HG02943 (cell line): ENCODE data around the gene LZTS2.
"Not testable (repeated sequence)": the region's sequence is repeated elsewhere in the genome, so short reads cannot be mapped to it uniquely, and the experiment has no call there.

Experiments
- ATAC-seq: cut with Tn5 transposase; IDR thresholded peaks from one replicate; pipeline ENCODE4 v1.9.1; 2021; ENCODE audit warnings: mild to moderate bottlenecking, low read depth, moderate library complexity; ENCODE audit not compliant: unreplicated experiment

LZTS2 gene

GRCh38 chr10:100999742-101000126, at the start of gene LZTS2:
TSS of gene LZTS2 (plus strand) at chr10:100999808. CDS start at chr10:101002539, 2,731 bp downstream.
- ATAC-seq, result no peak

- no peak for ATAC-seq
Measured at GRCh38 chr10:100960251-100960650, 39.4 kb upstream of the LZTS2 start.

- no peak for ATAC-seq
Measured at GRCh38 chr10:100962351-100963080, 37.1 kb upstream of the LZTS2 start.

- no peak for ATAC-seq
Measured at GRCh38 chr10:100963826-100964225, 35.8 kb upstream of the LZTS2 start.

GRCh38 chr10:100965820-100966219, 33.8 kb upstream of the LZTS2 start:
- no peak for ATAC-seq

GRCh38 chr10:100966887-100967286, 32.7 kb upstream of the LZTS2 start:
- ATAC-seq, result no peak

GRCh38 chr10:100967332-100967731, 32.3 kb upstream of the LZTS2 start:
- ATAC-seq, result no peak

GRCh38 chr10:100968062-100968736, 31.4 kb upstream of the LZTS2 start:
- no peak for ATAC-seq

- no peak for ATAC-seq
Measured at GRCh38 chr10:100968863-100969186, 30.8 kb upstream of the LZTS2 start.

- no peak for ATAC-seq
Measured at GRCh38 chr10:100969187-100970075, 30.2 kb upstream of the LZTS2 start, which contains the start of gene SEMA4G. TSS of gene SEMA4G (plus strand) at chr10:100969504. CDS start at chr10:100972913, 3,409 bp downstream.

GRCh38 chr10:100970076-100970913, 29.3 kb upstream of the LZTS2 start:
- ATAC-seq, result no peak

GRCh38 chr10:100970914-100971811, 28.4 kb upstream of the LZTS2 start:
- ATAC-seq, result no peak

GRCh38 chr10:100972115-100972903, 27.3 kb upstream of the LZTS2 start:
- no peak for ATAC-seq

GRCh38 chr10:100972904-100973535, 26.6 kb upstream of the LZTS2 start:
- ATAC-seq, result no peak

GRCh38 chr10:100975397-100975796, 24.2 kb upstream of the LZTS2 start:
- not testable (repeated sequence) for ATAC-seq

- ATAC-seq, result no peak
Measured at GRCh38 chr10:100976906-100977305, 22.7 kb upstream of the LZTS2 start.

GRCh38 chr10:100977436-100977835, 22.2 kb upstream of the LZTS2 start:
- ATAC-seq, result no peak
